Gastrocnemius medialis (tissue), 4 donors: ENCODE results near the gene STK39. TPM values are rescaled to one million over a fixed set of nuclear protein-coding genes. Genes with fewer than 3 reads are reported as not detected.

Source experiments
- ATAC-seq, 2 donors: fragments of 150-250 bp; one replicate each; pipeline ENCODE4 v1.9.1; 2016
- DNase-seq, 2 donors: peaks; one replicate each; pipeline ENCODE4 v3.0.0-alpha.2; 2019
- H3K27ac ChIP-seq, 4 donors: fragments of 200-600 bp; sonication (generic); 1 replicate in 1 of 4; 2 replicates in 3 of 4; pipeline ENCODE4 v1.5.1; 2016 to 2018; ENCODE audit warnings: mild to moderate bottlenecking in 2 of 4, moderate library complexity in 1 of 4
- H3K27me3 ChIP-seq, 3 donors: fragments of 200-600 bp; sonication (generic) in 2 of 3; 1 replicate in 1 of 3; 2 replicates in 2 of 3; pipeline versions ENCODE4 v1.5.1 to v1.6.0; 2016 to 2019; ENCODE audit warnings: mild to moderate bottlenecking in 1 of 3, moderate library complexity in 1 of 3
- H3K36me3 ChIP-seq, 2 donors: fragments of 200-600 bp; sonication (generic) in 1 of 2; one replicate each; pipeline ENCODE4 v1.5.1; 2017 to 2018
- H3K4me1 ChIP-seq, 2 donors: fragments of 200-600 bp; sonication (generic) in 1 of 2; one replicate each; pipeline ENCODE4 v1.5.1; 2016 to 2017; ENCODE audit warnings: mild to moderate bottlenecking in 2 of 2
- H3K4me3 ChIP-seq, 4 donors: fragments of 200-600 bp; sonication (generic) in 3 of 4; 1 replicate in 1 of 4; 2 replicates in 3 of 4; pipeline ENCODE4 v1.5.1; 2016 to 2019; ENCODE audit warnings: mild to moderate bottlenecking in 2 of 4
- H3K9me3 ChIP-seq, 3 donors: fragments of 200-600 bp; sonication (generic) in 2 of 3; 1 replicate in 1 of 3; 2 replicates in 2 of 3; pipeline ENCODE4 v1.5.1; 2016 to 2019
- CTCF ChIP-seq, 5 experiments: fragments of 450-650 bp in 3 of 5; fragments of 200-600 bp in 2 of 5; sonication (generic) in 2 of 5; IDR thresholded peaks in 4 of 5; conservative IDR thresholded peaks in 1 of 5; 1 replicate in 4 of 5; 2 replicates in 1 of 5; pipeline ENCODE4 v1.5.1; 2016 to 2019; ENCODE audit warnings: antibody characterized with exemption in 5 of 5, mild to moderate bottlenecking in 3 of 5, moderate library complexity in 3 of 5
- POLR2A ChIP-seq, 2 donors: fragments of 450-650 bp; IDR thresholded peaks; one replicate each; pipeline ENCODE4 v1.6.1; 2017; ENCODE audit warnings: antibody characterized with exemption in 2 of 2, mild to moderate bottlenecking in 2 of 2, moderate library complexity in 2 of 2
- in situ Hi-C, 4 donors: fragments of 200-750 bp; cut with MboI; loops; one replicate each; pipeline versions ENCODE4 v1.15.0 to v1.8.0; 2017; ENCODE audit warnings: low sequenced_read_pairs in 4 of 4
- intact Hi-C: fragments of 100-400 bp; cut with DNase I; formaldehyde crosslinking; loops from one replicate; pipeline ENCODE4 v1.15.1; 2023; ENCODE audit warnings: low total_unique reads
- total RNA-seq, 4 donors: library from RNA; depleted of rRNA; stranded (reverse); fragments of >200 nt; gene quantifications; one replicate each; pipeline versions ENCODE4 v1.1.0 to v1.2.3, GENCODE V29; 2016

Gene STK39
- total RNA-seq, 4 donors from 2014 or later, result 0.66 to 2.9 (median 1.9) TPM

GRCh38 chr2:167963899-167964649, 283.3 kb downstream of the STK39 start:
- no peak for ATAC-seq
- Histone ChIP-seq H3K4me3 (no peak overlapping the region), H3K27me3 (no peaks in the 10 kb centered on the region), H3K4me1 (no peaks in the 10 kb centered on the region), H3K9me3 (no peaks in the 10 kb centered on the region), H3K36me3 (no peaks in the 10 kb centered on the region), H3K27ac (no peak overlapping the region)
- intact Hi-C loops (no loop called here), in situ Hi-C loops (no loop called here)
- TF ChIP-seq CTCF (IDR thresholded peaks at IDR 0.05 in 4 of 5, conservative IDR thresholded peaks at IDR 0.05 in 1 of 5) (no peak), POLR2A (IDR thresholded peaks at IDR 0.05) (no peak)
- DNase-seq, result no peak

DNA sequence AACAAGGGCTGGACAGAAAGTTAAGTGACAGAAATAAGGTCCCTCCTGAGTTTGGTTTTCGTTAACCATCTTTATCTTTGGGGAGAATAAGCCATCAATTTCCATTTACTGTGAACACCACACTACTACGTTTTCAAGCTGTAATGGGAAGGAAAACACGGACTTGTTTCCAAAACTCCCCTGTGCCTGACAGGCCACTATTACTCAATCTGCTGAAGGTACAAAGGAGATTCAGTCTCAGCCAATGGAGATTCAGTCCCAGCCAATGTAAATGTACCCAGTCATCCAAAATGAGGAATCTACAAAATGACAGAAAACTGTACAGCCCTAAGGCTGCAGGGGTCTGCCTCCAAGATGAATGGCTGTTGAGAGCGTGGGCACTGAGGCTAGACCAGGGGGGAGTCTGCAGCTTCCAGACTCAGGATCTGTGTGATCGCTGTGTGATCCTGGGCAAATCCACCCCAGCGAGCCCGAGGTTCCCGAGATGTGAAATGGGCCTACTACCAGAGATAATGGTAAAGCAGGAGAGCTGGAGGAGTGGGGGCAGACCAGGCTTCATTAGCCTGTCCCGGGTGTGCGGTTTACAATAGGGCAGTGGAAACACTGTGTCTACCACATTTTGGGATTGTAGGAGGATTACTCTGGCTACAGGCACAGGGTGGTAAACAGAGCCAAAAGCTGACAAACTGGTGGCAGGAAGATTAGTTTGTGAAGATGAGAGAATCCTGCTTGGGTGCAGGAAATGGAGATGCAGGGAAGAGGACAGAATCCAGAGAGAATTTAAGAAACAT, 284.8 kb downstream of the STK39 start:
- H3K9me3 ChIP-seq, result no peaks in the 10 kb centered on the region
- H3K36me3 ChIP-seq, result no peaks in the 10 kb centered on the region
- H3K4me1 ChIP-seq, result no peaks in the 10 kb centered on the region
- ATAC-seq (no peak), DNase-seq (no peak)
- intact Hi-C loops, result no loop called here
- in situ Hi-C loops, result no loop called here
- H3K27me3 ChIP-seq, result no peaks in the 10 kb centered on the region
- H3K4me3 ChIP-seq, result no peak overlapping the region
- no peak overlapping the region for H3K27ac ChIP-seq
- TF ChIP-seq POLR2A (IDR thresholded peaks at IDR 0.05), result no peak
- no peak for TF ChIP-seq CTCF (IDR thresholded peaks at IDR 0.05 in 4 of 5, conservative IDR thresholded peaks at IDR 0.05 in 1 of 5)

DNA sequence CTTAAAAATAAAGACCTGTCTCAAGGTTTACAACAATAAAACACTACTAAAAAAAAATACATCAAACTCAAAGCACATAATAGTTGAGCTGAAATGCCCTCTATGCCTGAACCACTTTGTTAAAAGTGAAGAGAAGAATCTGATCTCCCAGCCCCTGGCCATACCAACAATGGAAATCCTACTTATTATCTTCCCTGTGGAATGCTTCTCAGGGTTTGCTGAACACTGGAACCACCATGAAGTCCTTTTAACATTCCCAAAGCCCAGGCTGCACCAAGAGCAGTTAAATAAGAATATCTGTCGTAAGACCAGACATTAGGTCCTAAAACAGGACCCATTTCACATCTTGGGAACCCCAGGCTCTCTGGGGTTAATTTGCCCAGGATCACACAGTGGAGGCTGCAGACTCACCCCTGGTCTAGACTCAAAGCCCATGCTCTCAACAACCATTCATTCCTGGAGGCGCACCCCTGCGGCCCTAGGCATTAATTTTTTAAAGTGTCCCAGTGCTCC, 285.8 kb downstream of the STK39 start:
- in situ Hi-C loops, result no loop called here
- intact Hi-C loops, result no loop called here
- no peak for ATAC-seq

GRCh38 chr2:167960089-167960747, 287.2 kb downstream of the STK39 start:
- Histone ChIP-seq H3K27ac (no peak overlapping the region), H3K27me3 (no peaks in the 10 kb centered on the region), H3K36me3 (no peaks in the 10 kb centered on the region), H3K9me3 (no peaks in the 10 kb centered on the region), H3K4me1 (no peaks in the 10 kb centered on the region), H3K4me3 (no peak overlapping the region)
- intact Hi-C loops (no loop called here), in situ Hi-C loops (no loop called here)
- no peak for TF ChIP-seq CTCF (IDR thresholded peaks at IDR 0.05 in 4 of 5, conservative IDR thresholded peaks at IDR 0.05 in 1 of 5)
- TF ChIP-seq POLR2A (IDR thresholded peaks at IDR 0.05), result no peak
- ATAC-seq (no peak), DNase-seq (no peak)

More for the DNA sequence above, 285.8 kb downstream of the STK39 start:
- Histone ChIP-seq H3K4me3 (no peak overlapping the region), H3K27me3 (no peaks in the 10 kb centered on the region), H3K9me3 (no peaks in the 10 kb centered on the region), H3K4me1 (no peaks in the 10 kb centered on the region), H3K36me3 (no peaks in the 10 kb centered on the region), H3K27ac (no peak overlapping the region)
- no peak for DNase-seq
- TF ChIP-seq POLR2A (IDR thresholded peaks at IDR 0.05) (no peak), CTCF (IDR thresholded peaks at IDR 0.05 in 4 of 5, conservative IDR thresholded peaks at IDR 0.05 in 1 of 5) (no peak)
